IPS DF 6.9 (cell line): ENCODE data around the gene SUGP1.

Experiments used
- DNase-seq: peaks from one replicate; pipeline ENCODE4 v3.0.0-alpha.2; 2013; ENCODE audit warnings: low read depth, low spot score
- H3K27ac ChIP-seq: one replicate; pipeline ENCODE4 v1.5.1; 2013; ENCODE audit warnings: low read length, control low read depth
- H3K27me3 ChIP-seq: 2 replicates; pipeline ENCODE4 v1.6.1; 2013; ENCODE audit warnings: mild to moderate bottlenecking, low read length; ENCODE audit not compliant: control insufficient read depth, insufficient read depth
- H3K36me3 ChIP-seq: 2 replicates; pipeline ENCODE4 v1.6.1; 2013; ENCODE audit warnings: low read length; ENCODE audit not compliant: control insufficient read depth, insufficient read depth
- H3K4me1 ChIP-seq: 2 replicates; pipeline ENCODE4 v1.6.1; 2013; ENCODE audit warnings: low read length; ENCODE audit not compliant: control insufficient read depth, insufficient read depth
- H3K4me3 ChIP-seq: 2 replicates; pipeline ENCODE4 v1.5.1; 2013; ENCODE audit warnings: mild to moderate bottlenecking, low read length
- H3K9me3 ChIP-seq: 2 replicates; pipeline ENCODE4 v1.6.1; 2013; ENCODE audit warnings: low read length, inconsistent platforms; ENCODE audit not compliant: control insufficient read depth, insufficient read depth
- WGBS: extraction: QIAGEN DNeasy Blood & Tissue Kit; methylation state at CpG from one replicate; pipeline ENCODE4 v1.1.7; 2013; ENCODE audit warnings: mixed read lengths, missing lambda C conversion rate; ENCODE audit not compliant: insufficient read length, insufficient coverage; 5-methylcytosine and 5-hydroxymethylcytosine counted together

Gene SUGP1

GRCh38 chr19:19342086-19343015 is 22.0 kb upstream of the SUGP1 start:
- no peaks in the 10 kb centered on the region for H3K27me3 ChIP-seq
- H3K36me3 ChIP-seq, result peaks cover 33% of the 10 kb centered on the region
- H3K9me3 ChIP-seq, result no peaks in the 10 kb centered on the region
- DNase-seq, result peak; percentile 76
- H3K4me3 ChIP-seq, result no peak overlapping the region
- H3K27ac ChIP-seq, result no peak overlapping the region
- no peaks in the 10 kb centered on the region for H3K4me1 ChIP-seq
- no CpG with 5 or more reads among the region's 28 CpGs for WGBS

- no peak overlapping the region for H3K27ac ChIP-seq
- H3K36me3 ChIP-seq, result peaks cover 33% of the 10 kb centered on the region
- WGBS, result no CpG with 5 or more reads among the region's 11 CpGs
- H3K9me3 ChIP-seq, result no peaks in the 10 kb centered on the region
- no peak for DNase-seq
- H3K4me1 ChIP-seq, result no peaks in the 10 kb centered on the region
- H3K27me3 ChIP-seq, result no peaks in the 10 kb centered on the region
- no peak overlapping the region for H3K4me3 ChIP-seq
These were observed 20.7 kb upstream of the SUGP1 start for GRCh38 chr19:19341026-19341425.

GRCh38 chr19:19338082-19338481 is 17.8 kb upstream of the SUGP1 start:
- no CpG with 5 or more reads among the region's 7 CpGs for WGBS
- no peak overlapping the region for H3K4me3 ChIP-seq
- no peaks in the 10 kb centered on the region for H3K9me3 ChIP-seq
- H3K4me1 ChIP-seq, result no peaks in the 10 kb centered on the region
- peaks cover 13% of the 10 kb centered on the region for H3K36me3 ChIP-seq
- no peaks in the 10 kb centered on the region for H3K27me3 ChIP-seq
- H3K27ac ChIP-seq, result no peak overlapping the region
- DNase-seq, result no peak

- no peaks in the 10 kb centered on the region for H3K4me1 ChIP-seq
- no peaks in the 10 kb centered on the region for H3K9me3 ChIP-seq
- DNase-seq, result no peak
- WGBS, result no CpG with 5 or more reads among the region's 17 CpGs
- no peaks in the 10 kb centered on the region for H3K27me3 ChIP-seq
- H3K36me3 ChIP-seq, result peaks cover 13% of the 10 kb centered on the region
- H3K27ac ChIP-seq, result no peak overlapping the region
- no peak overlapping the region for H3K4me3 ChIP-seq
These were observed 16.8 kb upstream of the SUGP1 start for GRCh38 chr19:19337120-19337519.

- no peak overlapping the region for H3K27ac ChIP-seq
- H3K9me3 ChIP-seq, result no peaks in the 10 kb centered on the region
- peaks cover 13% of the 10 kb centered on the region for H3K36me3 ChIP-seq
- H3K27me3 ChIP-seq, result no peaks in the 10 kb centered on the region
- H3K4me1 ChIP-seq, result no peaks in the 10 kb centered on the region
- no peak for DNase-seq
- WGBS, result no CpG with 5 or more reads among the region's 3 CpGs
- no peak overlapping the region for H3K4me3 ChIP-seq
These were observed 16.3 kb upstream of the SUGP1 start for GRCh38 chr19:19336597-19336996.

GRCh38 chr19:19335408-19336158 is 15.3 kb upstream of the SUGP1 start:
- Histone ChIP-seq H3K4me1 (no peaks in the 10 kb centered on the region), H3K27me3 (no peaks in the 10 kb centered on the region), H3K36me3 (peaks cover 13% of the 10 kb centered on the region), H3K27ac (no peak overlapping the region), H3K9me3 (no peaks in the 10 kb centered on the region), H3K4me3 (no peak overlapping the region)
- no CpG with 5 or more reads among the region's 16 CpGs for WGBS
- no peak for DNase-seq

- H3K4me3 ChIP-seq, result no peak overlapping the region
- H3K9me3 ChIP-seq, result no peaks in the 10 kb centered on the region
- DNase-seq, result no peak
- H3K36me3 ChIP-seq, result peaks cover 13% of the 10 kb centered on the region
- H3K27ac ChIP-seq, result no peak overlapping the region
- no peaks in the 10 kb centered on the region for H3K4me1 ChIP-seq
- no peaks in the 10 kb centered on the region for H3K27me3 ChIP-seq
- no CpG with 5 or more reads among the region's 3 CpGs for WGBS
These were observed 14.7 kb upstream of the SUGP1 start for GRCh38 chr19:19334989-19335344.

GRCh38 chr19:19334063-19334988 is 14.0 kb upstream of the SUGP1 start:
- Histone ChIP-seq H3K27me3 (no peaks in the 10 kb centered on the region), H3K27ac (no peak overlapping the region), H3K4me3 (no peak overlapping the region), H3K9me3 (no peaks in the 10 kb centered on the region), H3K4me1 (no peaks in the 10 kb centered on the region), H3K36me3 (peaks cover 14% of the 10 kb centered on the region)
- DNase-seq, result no peak
- no CpG with 5 or more reads among the region's 22 CpGs for WGBS

GRCh38 chr19:19329126-19329525 is 8.8 kb upstream of the SUGP1 start:
- H3K27me3 ChIP-seq, result no peaks in the 10 kb centered on the region
- H3K4me1 ChIP-seq, result no peaks in the 10 kb centered on the region
- no peak overlapping the region for H3K27ac ChIP-seq
- H3K4me3 ChIP-seq, result no peak overlapping the region
- no peak for DNase-seq
- no peaks in the 10 kb centered on the region for H3K9me3 ChIP-seq
- H3K36me3 ChIP-seq, result peaks cover 8% of the 10 kb centered on the region; the same call in 1 of the 2 replicates
- whole genome bisulfite sequencing, result no CpG with 5 or more reads among the region's 6 CpGs

- H3K4me1 ChIP-seq, result no peaks in the 10 kb centered on the region
- H3K9me3 ChIP-seq, result no peaks in the 10 kb centered on the region
- H3K4me3 ChIP-seq, result no peak overlapping the region
- H3K36me3 ChIP-seq, result peaks cover 15% of the 10 kb centered on the region; the same call in 1 of the 2 replicates
- no peaks in the 10 kb centered on the region for H3K27me3 ChIP-seq
- H3K27ac ChIP-seq, result no peak overlapping the region
- WGBS, result no CpG with 5 or more reads among the region's 8 CpGs
- no peak for DNase-seq
These were observed 7.4 kb upstream of the SUGP1 start for GRCh38 chr19:19327672-19328071.
